Ovary (tissue), 9 donors: ENCODE measurements around the gene CNGA1. TPM values are rescaled to one million over a fixed set of nuclear protein-coding genes. Genes with fewer than 3 reads are reported as not detected.

ENCODE experiments used
- DNase-seq, 5 donors: peaks; one replicate each; pipeline ENCODE4 v3.0.0-alpha.2; 2019 to 2020
- H3K27ac ChIP-seq, 2 donors: fragments of 200-600 bp; one replicate each; pipeline versions ENCODE4 v1.5.1 to v1.8.0; 2019 to 2022
- H3K27me3 ChIP-seq: fragments of 200-600 bp; one replicate; pipeline ENCODE4 v1.8.0; 2022
- H3K36me3 ChIP-seq: fragments of 200-600 bp; sonication (generic); one replicate; pipeline ENCODE4 v1.5.1; 2019
- H3K4me1 ChIP-seq: one replicate; pipeline ENCODE4 v1.8.1; 2013; ENCODE audit warnings: mild to moderate bottlenecking, moderate library complexity; ENCODE audit not compliant: insufficient read depth
- H3K4me3 ChIP-seq: fragments of 200-600 bp; sonication (generic); one replicate; pipeline ENCODE4 v1.5.1; 2017
- H3K9me3 ChIP-seq, 2 donors: fragments of 200-600 bp in 1 of 2; sonication (generic) in 1 of 2; one replicate each; pipeline versions ENCODE4 v1.5.1 to v1.8.1; 2013 to 2019; ENCODE audit warnings: mild to moderate bottlenecking in 1 of 2, moderate library complexity in 1 of 2
- CTCF ChIP-seq, 3 donors: fragments of 450-650 bp in 2 of 3; fragments of 200-600 bp in 1 of 3; IDR thresholded peaks; one replicate each; pipeline versions ENCODE4 v1.5.1 to v1.8.0; 2016 to 2022; ENCODE audit warnings: antibody characterized with exemption in 3 of 3, mild to moderate bottlenecking in 1 of 3
- EP300 ChIP-seq: sonication (generic); formaldehyde crosslinking; IDR thresholded peaks from one replicate; pipeline ENCODE4 v1.6.1; 2017; ENCODE audit warnings: antibody characterized with exemption
- POLR2A ChIP-seq: fragments of 450-650 bp; IDR thresholded peaks from one replicate; pipeline ENCODE4 v1.6.1; 2017; ENCODE audit warnings: antibody characterized with exemption, mild to moderate bottlenecking, moderate library complexity
- WGBS, 3 donors: extraction: QIAGEN DNeasy Blood & Tissue Kit in 1 of 3; methylation state at CpG; one replicate each; pipeline versions ENCODE4 v1.1.5 to v1.1.7; 2013 to 2017; 5-methylcytosine and 5-hydroxymethylcytosine counted together
- intact Hi-C, 4 donors: fragments of 100-400 bp; cut with DNase I; formaldehyde crosslinking; loops; one replicate each; pipeline versions ENCODE4 v1.11.0 to v1.15.1; 2022 to 2023
- polyA plus RNA-seq, 2 donors: library from polyadenylated mRNA; stranded (reverse); fragments of 200-250 nt in 1 of 2; fragments of 350-450 nt in 1 of 2; fragmentation: Illumina TruSeq in 1 of 2; extraction: RNeasy Lipid Tissue Mini Kit (QIAGEN cat#74804) in 1 of 2; gene quantifications; one replicate each; pipeline ENCODE4 v1.2.3, GENCODE V29; 2013 to 2014
- total RNA-seq, 7 donors: library from RNA; depleted of rRNA in 2 of 7; stranded (reverse); fragments of >200 nt in 2 of 7; fragmentation: NEBNext Ultra II Directional in 3 of 7; extraction: Animal tissue kit (Norgen Biotek cat#: 25700) in 3 of 7; gene quantifications; one replicate each; pipeline versions ENCODE4 v1.1.0 to v1.2.4, GENCODE V29; 2016 to 2023
- donor health status: DM: no; HTN: no; CAD: no; lungs with moderate emphysema.
- donor health status: DM: no; HTN: no; CAD: no.
- donor health status: Bipolar disorder and iron deficiency.
- donor health status: DM: yes; HTN: yes; CAD: no.
- donor health status: DM: no; HTN: no; CAD: no.
- donor health status: DM: yes; HTN: yes; CAD: no.

The CNGA1 gene
- total and polyA plus RNA-seq, 9 donors = 0.02 to 1.0 (median 0.11) TPM; not detected in 4

- H3K27ac ChIP-seq = no peak overlapping the region
- no peaks in the 10 kb centered on the region for H3K4me1 ChIP-seq
- 42 to 60% (median 50%) methylated on average over 1 of the region's 1 CpG for WGBS, 3 donors
- no peaks in the 10 kb centered on the region for H3K27me3 ChIP-seq
- DNase-seq = no peak
- H3K9me3 ChIP-seq = no peaks in the 10 kb centered on the region
- no peaks in the 10 kb centered on the region for H3K36me3 ChIP-seq
- H3K4me3 ChIP-seq = no peak overlapping the region
- TF ChIP-seq POLR2A (no peak), EP300 (no peak), CTCF (IDR thresholded peaks at IDR 0.05) (no peak)
- intact Hi-C loops = no loop called here
Observed at GRCh38 chr4:48051078-48051477, 34.6 kb upstream of the CNGA1 start.

GRCh38 chr4:48049483-48049882, 33.0 kb upstream of the CNGA1 start:
- Histone ChIP-seq H3K27ac (no peak overlapping the region), H3K9me3 (no peaks in the 10 kb centered on the region), H3K4me3 (no peak overlapping the region), H3K27me3 (no peaks in the 10 kb centered on the region), H3K4me1 (no peaks in the 10 kb centered on the region), H3K36me3 (no peaks in the 10 kb centered on the region)
- no peak for DNase-seq
- intact Hi-C loops = no loop called here
- WGBS, 3 donors = 79 to 85% (median 81%) methylated on average over 8 of the region's 8 CpGs
- TF ChIP-seq EP300 (no peak), CTCF (IDR thresholded peaks at IDR 0.05) (no peak), POLR2A (no peak)

GRCh38 chr4:48047896-48048295, 31.4 kb upstream of the CNGA1 start:
- no peaks in the 10 kb centered on the region for H3K36me3 ChIP-seq
- DNase-seq = no peak
- no peaks in the 10 kb centered on the region for H3K27me3 ChIP-seq
- TF ChIP-seq EP300 (no peak), POLR2A (no peak), CTCF (IDR thresholded peaks at IDR 0.05) (no peak)
- no peaks in the 10 kb centered on the region for H3K9me3 ChIP-seq
- H3K4me1 ChIP-seq = no peaks in the 10 kb centered on the region
- H3K27ac ChIP-seq = no peak overlapping the region
- H3K4me3 ChIP-seq = no peak overlapping the region
- intact Hi-C loops = no loop called here
- 44 to 75% (median 60%) methylated on average over 1 of the region's 1 CpG for WGBS, 3 donors

GRCh38 chr4:48047421-48047844, 31.0 kb upstream of the CNGA1 start:
- no peak overlapping the region for H3K4me3 ChIP-seq
- no peaks in the 10 kb centered on the region for H3K36me3 ChIP-seq
- no peak for TF ChIP-seq POLR2A
- no peak for TF ChIP-seq CTCF (IDR thresholded peaks at IDR 0.05)
- no peak for TF ChIP-seq EP300
- no peaks in the 10 kb centered on the region for H3K9me3 ChIP-seq
- no peak overlapping the region for H3K27ac ChIP-seq
- WGBS, 3 donors = 26 to 37% (median 34%) methylated on average over 3 of the region's 3 CpGs
- intact Hi-C loops = no loop called here
- no peak for DNase-seq
- H3K27me3 ChIP-seq = no peaks in the 10 kb centered on the region
- no peaks in the 10 kb centered on the region for H3K4me1 ChIP-seq
